Measurements from ENCODE around the gene SCARB1.

Gene SCARB1

GRCh38 chr12:124743479-124744272, 120.0 kb downstream of the SCARB1 start:
- DNase-seq (ENCODE audit: low spot score): no peak
- in situ Hi-C loops (cut with MboI; ENCODE audit: low sequenced_read_pairs, unreplicated experiment): no loop called here
- TF ChIP-seq CTCF (IDR thresholded peaks at IDR 0.05; ENCODE audit: borderline replicate concordance, control extremely low read depth, extremely low read depth, insufficient read depth, missing control alignments): no peak

- no peak for DNase-seq (ENCODE audit: low spot score)
- in situ Hi-C loops (cut with MboI; ENCODE audit: low sequenced_read_pairs, unreplicated experiment): no loop called here
- TF ChIP-seq CTCF (IDR thresholded peaks at IDR 0.05; ENCODE audit: borderline replicate concordance, control extremely low read depth, extremely low read depth, insufficient read depth, missing control alignments): no peak
These were observed 121.0 kb downstream of the SCARB1 start for GRCh38 chr12:124742678-124743077.

GRCh38 chr12:124742111-124742510, 121.6 kb downstream of the SCARB1 start:
- no peak for DNase-seq (ENCODE audit: low spot score)
- no peak for TF ChIP-seq CTCF (IDR thresholded peaks at IDR 0.05; ENCODE audit: borderline replicate concordance, control extremely low read depth, extremely low read depth, insufficient read depth, missing control alignments)
- in situ Hi-C loops (cut with MboI; ENCODE audit: low sequenced_read_pairs, unreplicated experiment): no loop called here

- TF ChIP-seq CTCF (IDR thresholded peaks at IDR 0.05; ENCODE audit: borderline replicate concordance, control extremely low read depth, extremely low read depth, insufficient read depth, missing control alignments): no peak
- in situ Hi-C loops (cut with MboI; ENCODE audit: low sequenced_read_pairs, unreplicated experiment): no loop called here
- no peak for DNase-seq (ENCODE audit: low spot score)
These were observed 122.5 kb downstream of the SCARB1 start for GRCh38 chr12:124741211-124741610.

GRCh38 chr12:124740691-124741137, 123.0 kb downstream of the SCARB1 start:
- in situ Hi-C loops (cut with MboI; ENCODE audit: low sequenced_read_pairs, unreplicated experiment): no loop called here
- peak; percentile 12 for TF ChIP-seq CTCF (IDR thresholded peaks at IDR 0.05; ENCODE audit: borderline replicate concordance, control extremely low read depth, extremely low read depth, insufficient read depth, missing control alignments)
- DNase-seq (ENCODE audit: low spot score): peak; percentile 60

GRCh38 chr12:124739953-124740561, 123.6 kb downstream of the SCARB1 start:
- no peak for DNase-seq (ENCODE audit: low spot score)
- in situ Hi-C loops (cut with MboI; ENCODE audit: low sequenced_read_pairs, unreplicated experiment): no loop called here
- no peak for TF ChIP-seq CTCF (IDR thresholded peaks at IDR 0.05; ENCODE audit: borderline replicate concordance, control extremely low read depth, extremely low read depth, insufficient read depth, missing control alignments)
